Measurements from ENCODE around the gene CFAP43. TPM values are rescaled to one million over a fixed set of nuclear protein-coding genes. Genes with fewer than 3 reads are reported as not detected.

The CFAP43 gene
- total RNA-seq, 1 donor from 2014 or later = not detected

DNA sequence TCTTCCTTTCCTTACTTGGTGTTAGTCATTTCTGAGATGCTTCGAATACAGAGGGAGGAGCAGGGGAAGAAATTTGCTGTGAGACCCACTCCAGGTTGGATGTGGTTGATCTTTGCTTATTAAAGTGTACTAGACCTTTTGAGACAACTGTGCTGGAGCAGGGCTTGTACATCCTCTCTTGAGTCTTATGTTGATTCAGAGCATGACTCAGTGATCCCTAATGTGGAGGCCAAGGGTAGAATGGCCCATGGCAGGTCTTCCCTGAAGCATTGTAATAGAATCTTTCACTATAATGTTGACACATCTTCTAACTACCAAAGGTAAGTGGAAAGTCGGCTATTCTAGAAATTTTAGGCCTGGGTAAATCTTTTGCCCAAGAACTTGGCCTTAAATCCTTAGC lies 127.2 kb downstream of the CFAP43 start:
- Mint-ChIP-seq H3K27ac (ENCODE audit: unreplicated experiment) (no peak overlapping the region), H3K36me3 (ENCODE audit: unreplicated experiment) (no peaks in the 10 kb centered on the region), H3K4me3 (ENCODE audit: unreplicated experiment) (no peak overlapping the region), H3K4me1 (ENCODE audit: unreplicated experiment) (peaks cover 7% of the 10 kb centered on the region), H3K27me3 (ENCODE audit: unreplicated experiment) (no peaks in the 10 kb centered on the region), H3K9me3 (ENCODE audit: unreplicated experiment) (peaks cover 4% of the 10 kb centered on the region)
- TF ChIP-seq, protein P1, sequence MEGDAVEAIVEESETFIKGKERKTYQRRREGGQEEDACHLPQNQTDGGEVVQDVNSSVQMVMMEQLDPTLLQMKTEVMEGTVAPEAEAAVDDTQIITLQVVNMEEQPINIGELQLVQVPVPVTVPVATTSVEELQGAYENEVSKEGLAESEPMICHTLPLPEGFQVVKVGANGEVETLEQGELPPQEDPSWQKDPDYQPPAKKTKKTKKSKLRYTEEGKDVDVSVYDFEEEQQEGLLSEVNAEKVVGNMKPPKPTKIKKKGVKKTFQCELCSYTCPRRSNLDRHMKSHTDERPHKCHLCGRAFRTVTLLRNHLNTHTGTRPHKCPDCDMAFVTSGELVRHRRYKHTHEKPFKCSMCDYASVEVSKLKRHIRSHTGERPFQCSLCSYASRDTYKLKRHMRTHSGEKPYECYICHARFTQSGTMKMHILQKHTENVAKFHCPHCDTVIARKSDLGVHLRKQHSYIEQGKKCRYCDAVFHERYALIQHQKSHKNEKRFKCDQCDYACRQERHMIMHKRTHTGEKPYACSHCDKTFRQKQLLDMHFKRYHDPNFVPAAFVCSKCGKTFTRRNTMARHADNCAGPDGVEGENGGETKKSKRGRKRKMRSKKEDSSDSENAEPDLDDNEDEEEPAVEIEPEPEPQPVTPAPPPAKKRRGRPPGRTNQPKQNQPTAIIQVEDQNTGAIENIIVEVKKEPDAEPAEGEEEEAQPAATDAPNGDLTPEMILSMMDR (IDR thresholded peaks at IDR 0.05) = no peak
- DNase-seq (ENCODE audit: extremely low spot score, unreplicated experiment) = no peak

DNA sequence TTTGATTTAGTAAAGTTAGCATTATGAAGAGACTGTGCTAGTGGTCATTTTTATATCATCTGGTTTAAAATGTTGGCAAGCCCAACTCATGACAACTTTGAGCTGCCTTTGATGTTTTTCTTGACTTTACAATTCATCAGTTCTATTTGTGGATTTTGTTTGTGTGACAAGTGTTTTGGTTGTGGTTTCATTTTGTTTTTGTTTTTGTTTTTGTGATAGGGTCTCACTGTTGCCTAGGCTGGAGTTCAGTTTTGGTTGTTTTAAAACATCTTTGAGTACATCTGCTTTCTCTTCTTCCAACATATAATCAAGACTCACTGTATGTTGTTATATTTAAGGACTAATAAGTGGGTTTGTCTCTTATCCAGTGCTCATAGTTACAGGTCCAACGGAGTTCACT lies 127.7 kb downstream of the CFAP43 start:
- Mint-ChIP-seq H3K4me3 (ENCODE audit: unreplicated experiment) (no peak overlapping the region), H3K27me3 (ENCODE audit: unreplicated experiment) (no peaks in the 10 kb centered on the region), H3K4me1 (ENCODE audit: unreplicated experiment) (peaks cover 6% of the 10 kb centered on the region), H3K36me3 (ENCODE audit: unreplicated experiment) (no peaks in the 10 kb centered on the region), H3K27ac (ENCODE audit: unreplicated experiment) (no peak overlapping the region), H3K9me3 (ENCODE audit: unreplicated experiment) (peaks cover 4% of the 10 kb centered on the region)
- TF ChIP-seq, protein P1 (IDR thresholded peaks at IDR 0.05) = no peak
- no peak for DNase-seq (ENCODE audit: extremely low spot score, unreplicated experiment)

DNA sequence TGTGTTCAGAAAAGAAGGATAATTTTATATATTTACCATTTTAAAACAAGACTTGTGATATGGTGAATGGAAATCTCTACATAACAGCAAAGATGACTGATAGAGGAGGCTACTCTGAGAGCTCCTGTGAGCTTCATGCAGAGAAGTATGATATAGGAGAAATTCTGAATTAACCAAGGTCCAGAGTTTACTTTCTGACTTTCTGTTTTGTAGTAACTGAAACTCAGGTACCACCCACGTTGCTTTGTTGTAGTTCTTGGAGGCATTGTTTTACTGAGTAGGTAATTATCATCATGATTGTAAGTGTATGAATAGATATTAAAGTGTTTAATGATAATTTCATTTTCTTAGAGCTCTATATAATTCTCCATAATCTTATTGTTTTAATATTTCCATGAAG lies 128.2 kb downstream of the CFAP43 start:
- DNase-seq (ENCODE audit: extremely low spot score, unreplicated experiment) = no peak
- Mint-ChIP-seq H3K4me1 (ENCODE audit: unreplicated experiment) (peaks cover 6% of the 10 kb centered on the region), H3K4me3 (ENCODE audit: unreplicated experiment) (no peak overlapping the region), H3K36me3 (ENCODE audit: unreplicated experiment) (no peaks in the 10 kb centered on the region), H3K27me3 (ENCODE audit: unreplicated experiment) (no peaks in the 10 kb centered on the region), H3K9me3 (ENCODE audit: unreplicated experiment) (peaks cover 4% of the 10 kb centered on the region), H3K27ac (ENCODE audit: unreplicated experiment) (no peak overlapping the region)
- TF ChIP-seq, protein P1 (IDR thresholded peaks at IDR 0.05) = no peak

DNA sequence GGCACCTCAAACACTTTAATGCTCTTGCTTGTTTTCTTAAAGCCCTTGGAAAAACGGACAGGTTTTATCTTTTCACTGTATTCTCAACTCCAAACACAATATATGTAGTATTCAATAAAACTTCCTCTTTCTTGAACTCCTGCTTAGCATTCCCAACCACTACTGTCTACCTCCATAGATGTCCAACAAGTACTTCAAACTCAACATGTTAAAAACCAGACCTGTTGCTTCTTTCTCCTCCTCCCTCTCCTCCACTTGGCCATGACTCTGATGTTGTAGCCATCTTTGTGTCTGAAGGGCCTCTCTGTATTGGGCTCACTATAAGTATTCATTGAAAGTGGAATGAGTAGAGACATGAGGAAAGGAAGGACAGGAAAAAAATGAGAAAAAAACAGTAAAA lies 130.3 kb downstream of the CFAP43 start:
- DNase-seq (ENCODE audit: extremely low spot score, unreplicated experiment) = no peak
- H3K4me1 Mint-ChIP-seq (ENCODE audit: unreplicated experiment) = peaks cover 6% of the 10 kb centered on the region
- TF ChIP-seq, protein P1 (IDR thresholded peaks at IDR 0.05) = no peak
- H3K27ac Mint-ChIP-seq (ENCODE audit: unreplicated experiment) = no peak overlapping the region
- no peaks in the 10 kb centered on the region for H3K36me3 Mint-ChIP-seq (ENCODE audit: unreplicated experiment)
- H3K4me3 Mint-ChIP-seq (ENCODE audit: unreplicated experiment) = no peak overlapping the region
- peaks cover 4% of the 10 kb centered on the region for H3K9me3 Mint-ChIP-seq (ENCODE audit: unreplicated experiment)
- H3K27me3 Mint-ChIP-seq (ENCODE audit: unreplicated experiment) = no peaks in the 10 kb centered on the region

DNA sequence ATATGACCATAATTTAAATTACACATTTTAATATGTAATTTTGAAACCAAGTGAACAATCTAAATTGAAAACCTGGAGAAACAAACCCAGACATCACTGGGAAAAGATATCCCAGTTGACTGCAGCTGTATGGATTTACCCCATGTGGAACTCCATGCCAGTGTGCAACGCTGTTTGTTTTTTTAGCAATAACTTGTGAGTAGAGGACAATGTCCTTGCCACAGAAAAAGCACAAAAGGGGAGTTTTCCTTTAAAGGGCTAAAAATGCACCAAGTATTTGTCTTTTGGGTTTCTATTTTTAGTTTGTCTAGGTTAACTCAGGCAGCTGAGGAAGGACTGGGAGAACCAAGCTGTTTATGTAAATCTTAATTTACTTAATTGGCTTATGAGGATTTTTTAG lies 131.4 kb downstream of the CFAP43 start:
- no peak overlapping the region for H3K27ac Mint-ChIP-seq (ENCODE audit: unreplicated experiment)
- no peaks in the 10 kb centered on the region for H3K36me3 Mint-ChIP-seq (ENCODE audit: unreplicated experiment)
- H3K4me1 Mint-ChIP-seq (ENCODE audit: unreplicated experiment) = peaks cover 6% of the 10 kb centered on the region
- H3K27me3 Mint-ChIP-seq (ENCODE audit: unreplicated experiment) = no peaks in the 10 kb centered on the region
- no peak overlapping the region for H3K4me3 Mint-ChIP-seq (ENCODE audit: unreplicated experiment)
- peaks cover 10% of the 10 kb centered on the region for H3K9me3 Mint-ChIP-seq (ENCODE audit: unreplicated experiment)
- TF ChIP-seq, protein P1 (IDR thresholded peaks at IDR 0.05) = no peak
- DNase-seq (ENCODE audit: extremely low spot score, unreplicated experiment) = no peak
